Ramos (cell line): ENCODE measurements around the gene TUBB6.

ENCODE experiments used
- in situ Hi-C: fragments of 300-500 bp; cut with MboI; formaldehyde crosslinking; loops from one replicate; pipeline ENCODE4 v1.14.3; 2022; ENCODE audit warnings: low sequenced_read_pairs; ENCODE audit not compliant: unreplicated experiment

The TUBB6 gene

DNA sequence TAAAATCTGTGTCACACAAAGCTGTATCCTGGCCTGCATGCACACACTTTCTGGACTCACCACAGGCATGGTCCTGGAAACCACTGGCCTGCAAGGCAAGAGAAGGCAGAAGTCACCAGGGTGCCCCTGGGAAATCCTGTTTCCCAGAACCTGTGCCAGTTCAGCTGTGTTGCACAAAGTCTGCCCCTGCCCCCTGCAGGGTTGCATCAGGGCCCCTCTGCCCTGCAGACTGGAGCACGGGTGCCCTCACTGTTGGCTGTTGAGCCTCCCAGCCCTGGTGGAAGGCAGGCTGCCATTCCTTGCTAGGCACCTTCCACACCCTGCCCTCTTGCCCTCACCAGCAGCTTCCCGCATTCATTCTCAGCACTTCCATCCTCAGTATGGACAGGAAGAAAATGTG, 18.0 kb upstream of the TUBB6 start:
- in situ Hi-C loops = no loop called here

DNA sequence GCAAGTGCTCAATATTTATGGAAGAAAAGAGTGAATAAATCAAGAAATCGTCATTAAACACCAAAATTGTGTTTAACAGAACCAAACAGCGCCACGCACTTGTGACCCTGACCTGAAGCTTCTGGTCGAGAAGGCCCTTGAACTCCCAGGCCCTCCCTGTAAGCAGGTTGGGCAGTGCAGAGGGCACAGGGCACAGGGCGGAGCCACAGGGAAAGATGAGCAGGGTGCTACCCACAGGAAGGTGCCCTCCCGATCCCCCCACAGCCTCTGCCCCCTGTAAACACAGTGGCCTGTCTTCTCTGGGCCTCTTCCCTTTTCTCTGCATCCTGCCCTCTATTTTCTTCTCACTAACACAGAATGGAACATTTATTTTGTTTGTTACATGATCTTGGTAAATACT, 16.9 kb upstream of the TUBB6 start:
- in situ Hi-C loops = no loop called here

DNA sequence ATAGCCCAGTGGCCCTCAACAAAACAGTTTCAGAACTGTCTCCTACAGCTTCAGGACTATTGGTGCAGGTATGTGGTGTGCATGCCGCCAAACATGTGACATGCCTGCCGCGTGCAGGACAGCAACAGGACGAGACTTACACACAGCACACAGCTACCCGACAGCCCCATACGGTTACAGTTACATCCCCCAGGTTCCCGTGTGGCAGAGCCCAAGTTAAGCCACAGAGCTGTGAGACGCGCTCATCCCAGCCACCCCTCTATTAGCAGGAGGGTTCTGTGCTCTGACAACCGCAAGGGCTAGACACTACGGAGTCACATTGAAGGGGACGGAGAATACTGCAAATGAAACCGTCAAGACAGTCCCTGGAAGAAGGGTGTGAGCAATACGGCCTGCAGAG, 16.4 kb upstream of the TUBB6 start:
- in situ Hi-C loops = no loop called here

DNA sequence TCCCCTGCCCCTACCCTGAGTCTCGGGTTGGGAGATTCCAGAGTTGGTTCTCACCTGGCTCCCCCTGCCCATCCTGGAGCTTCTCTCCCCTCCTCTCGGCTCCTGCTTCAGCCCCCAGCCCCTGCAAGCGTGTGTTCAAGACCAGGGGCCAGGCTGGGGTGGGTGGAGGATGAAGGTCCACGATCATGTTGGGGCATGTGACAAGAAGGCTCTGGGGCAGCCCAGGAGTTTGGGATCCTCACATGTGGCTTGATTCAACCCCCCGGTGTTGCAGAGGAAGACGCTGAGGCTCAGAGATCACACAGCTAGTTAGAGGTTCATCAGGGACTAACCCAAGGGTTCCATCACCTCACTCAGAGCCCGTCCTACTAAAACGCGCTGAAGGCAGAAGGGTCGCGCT, 14.2 kb upstream of the TUBB6 start:
- in situ Hi-C loops = no loop called here

DNA sequence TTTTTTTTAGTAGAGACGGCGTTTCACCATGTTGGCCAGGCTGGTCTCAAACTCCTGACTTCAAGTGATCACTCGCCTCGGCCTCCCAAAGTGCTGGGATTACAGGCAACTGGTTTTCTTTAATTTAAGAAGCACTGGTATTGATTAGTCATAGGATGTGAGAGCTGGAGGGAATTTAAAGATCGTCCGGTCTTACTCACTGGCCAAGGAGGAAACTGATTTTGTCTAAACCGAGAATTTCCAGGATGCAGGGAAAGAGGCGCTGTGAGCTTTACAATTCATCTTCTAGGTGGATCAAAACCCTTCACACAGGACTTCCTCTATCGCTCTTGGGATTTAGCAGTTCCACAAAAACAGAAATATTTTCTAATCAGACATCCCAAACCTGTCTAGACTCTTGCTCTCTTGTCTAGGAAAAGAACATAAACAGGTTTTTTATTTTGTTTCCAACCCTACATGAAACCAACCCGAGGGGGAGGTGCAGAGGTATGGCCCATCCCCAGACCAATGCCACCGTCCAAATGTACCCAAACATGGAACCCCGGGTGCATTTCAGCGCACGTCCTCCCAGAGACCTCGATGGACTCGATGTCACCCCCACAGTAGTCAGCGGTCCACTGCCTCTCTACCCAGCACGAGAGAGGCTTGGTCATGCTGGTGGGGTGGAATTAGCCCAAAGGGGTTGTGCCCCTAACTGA, 12.5 kb upstream of the TUBB6 start:
- in situ Hi-C loops = no loop called here

DNA sequence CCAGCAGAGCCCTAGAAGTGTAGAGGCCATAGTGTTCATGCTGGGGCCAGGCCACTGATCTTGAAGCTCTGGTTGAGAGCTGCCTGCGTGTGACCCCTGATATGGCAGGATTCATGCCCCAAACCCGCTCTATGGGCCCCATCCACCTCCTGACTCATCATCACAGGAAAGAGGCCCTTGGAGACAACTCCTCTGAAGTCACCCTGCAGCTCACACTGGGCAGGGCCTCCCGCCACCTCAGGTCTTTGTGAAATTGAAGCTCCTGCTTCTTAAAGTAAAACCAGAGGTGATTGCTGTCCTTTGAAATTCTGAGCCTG, 12.0 kb upstream of the TUBB6 start:
- in situ Hi-C loops = no loop called here

DNA sequence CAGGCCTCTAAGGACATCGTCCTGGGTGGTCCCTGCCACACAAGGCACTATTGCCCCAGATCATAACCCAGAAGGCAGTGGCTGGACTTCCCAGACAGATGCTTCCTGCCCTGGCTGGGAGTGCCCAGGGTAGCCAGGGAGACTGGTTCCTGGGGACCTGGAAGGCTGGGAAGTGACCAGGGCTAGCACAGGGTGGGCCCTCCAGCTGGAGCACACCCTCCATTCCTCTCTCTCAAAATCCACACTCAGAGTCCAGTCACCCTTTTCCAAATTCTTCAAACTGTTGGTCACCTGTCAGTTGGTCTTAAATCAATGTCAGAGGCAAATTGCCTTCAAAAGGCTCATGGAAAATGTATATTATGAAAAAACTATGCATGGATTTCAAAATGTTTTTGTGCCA, 11.6 kb upstream of the TUBB6 start:
- in situ Hi-C loops = no loop called here

DNA sequence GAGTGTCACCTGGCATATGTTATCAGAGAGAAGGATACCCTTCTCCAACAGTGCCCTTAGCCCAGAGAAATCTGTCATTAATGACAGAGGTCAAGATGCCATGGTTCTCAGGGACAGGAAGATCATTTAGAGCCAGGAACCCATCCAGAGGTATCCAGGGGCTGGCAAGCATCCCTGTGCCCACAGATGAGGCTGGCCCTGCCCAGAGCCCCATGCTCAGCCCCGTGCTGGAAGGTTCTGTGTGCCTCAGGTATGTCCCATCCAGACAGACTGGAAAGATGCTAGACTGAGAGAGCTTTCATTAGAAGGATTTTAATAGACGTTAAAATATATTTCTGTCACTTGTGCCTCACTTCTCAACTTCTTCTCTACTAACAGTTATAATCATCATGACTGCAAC, 8.2 kb upstream of the TUBB6 start:
- in situ Hi-C loops = no loop called here

DNA sequence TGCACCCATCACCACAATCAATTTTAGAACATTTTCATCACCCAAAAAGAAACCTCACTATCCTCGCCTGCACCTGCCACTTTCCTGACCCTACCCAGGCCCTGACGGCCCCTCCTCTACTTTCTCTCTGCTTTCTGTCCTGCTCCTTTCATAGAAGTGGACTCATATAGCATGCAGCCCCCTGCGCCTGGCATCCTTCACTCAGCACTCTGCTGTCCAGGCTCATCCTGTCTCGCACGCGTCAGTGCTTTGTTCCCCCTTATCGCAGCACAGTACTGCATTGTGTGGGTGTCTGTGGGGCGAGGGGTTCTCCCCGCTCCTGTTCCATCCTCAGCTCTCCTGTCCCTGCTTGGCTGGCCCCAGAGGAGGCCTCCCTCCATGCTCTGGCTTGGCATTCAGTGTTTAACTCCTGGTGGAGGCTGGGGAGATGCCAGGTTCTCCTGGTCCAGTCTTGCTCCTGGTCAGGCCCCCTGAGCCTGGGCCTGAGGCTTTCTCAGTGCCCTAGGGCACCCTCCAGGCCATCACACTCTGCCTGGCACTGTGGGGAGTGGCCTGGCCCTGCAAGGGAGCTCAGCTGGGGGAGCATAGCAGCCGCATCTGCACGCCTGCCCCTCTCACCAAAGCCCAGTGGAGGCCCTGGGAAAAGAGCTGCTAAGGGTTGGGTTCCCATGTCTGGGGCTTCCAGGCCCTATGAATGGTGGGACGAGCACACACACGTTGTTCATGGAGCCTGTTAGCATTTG, 6.6 kb upstream of the TUBB6 start:
- in situ Hi-C loops = no loop called here

DNA sequence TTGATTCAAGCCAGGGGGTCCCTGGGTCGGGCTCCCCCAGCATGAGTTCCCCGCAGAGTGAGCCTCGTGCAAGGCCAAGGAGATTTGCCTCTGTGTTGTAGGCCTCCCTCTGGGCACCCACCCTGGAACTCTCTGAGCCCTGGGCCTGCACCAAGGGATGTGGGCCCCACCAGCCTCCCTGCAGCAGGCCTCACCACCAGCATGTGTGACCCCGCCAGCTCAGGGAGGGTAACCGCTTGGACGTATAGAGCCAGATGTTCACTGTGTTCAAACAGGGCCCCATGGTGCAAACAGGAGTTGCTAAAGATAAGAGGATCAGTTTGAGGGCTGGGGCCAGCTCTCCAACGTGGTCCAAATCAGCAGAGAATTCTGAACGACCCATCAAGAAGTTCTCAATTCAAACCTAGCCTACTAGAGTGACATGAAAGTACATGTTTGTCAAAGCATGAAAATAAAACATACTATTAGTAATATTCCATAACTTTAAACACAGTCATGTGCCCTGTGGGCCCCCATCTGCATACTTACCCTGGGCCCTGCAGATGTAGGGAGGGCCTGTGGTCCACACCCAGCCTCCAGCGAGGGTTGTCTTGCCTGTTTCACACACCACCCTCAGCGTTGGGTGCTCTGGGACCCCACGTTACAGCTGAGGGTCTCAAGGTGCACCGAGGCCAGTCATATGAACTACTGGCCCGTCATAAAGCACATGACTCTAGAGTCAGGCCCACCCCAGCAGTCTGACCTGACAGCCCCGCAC, 5.5 kb upstream of the TUBB6 start:
- in situ Hi-C loops = no loop called here

DNA sequence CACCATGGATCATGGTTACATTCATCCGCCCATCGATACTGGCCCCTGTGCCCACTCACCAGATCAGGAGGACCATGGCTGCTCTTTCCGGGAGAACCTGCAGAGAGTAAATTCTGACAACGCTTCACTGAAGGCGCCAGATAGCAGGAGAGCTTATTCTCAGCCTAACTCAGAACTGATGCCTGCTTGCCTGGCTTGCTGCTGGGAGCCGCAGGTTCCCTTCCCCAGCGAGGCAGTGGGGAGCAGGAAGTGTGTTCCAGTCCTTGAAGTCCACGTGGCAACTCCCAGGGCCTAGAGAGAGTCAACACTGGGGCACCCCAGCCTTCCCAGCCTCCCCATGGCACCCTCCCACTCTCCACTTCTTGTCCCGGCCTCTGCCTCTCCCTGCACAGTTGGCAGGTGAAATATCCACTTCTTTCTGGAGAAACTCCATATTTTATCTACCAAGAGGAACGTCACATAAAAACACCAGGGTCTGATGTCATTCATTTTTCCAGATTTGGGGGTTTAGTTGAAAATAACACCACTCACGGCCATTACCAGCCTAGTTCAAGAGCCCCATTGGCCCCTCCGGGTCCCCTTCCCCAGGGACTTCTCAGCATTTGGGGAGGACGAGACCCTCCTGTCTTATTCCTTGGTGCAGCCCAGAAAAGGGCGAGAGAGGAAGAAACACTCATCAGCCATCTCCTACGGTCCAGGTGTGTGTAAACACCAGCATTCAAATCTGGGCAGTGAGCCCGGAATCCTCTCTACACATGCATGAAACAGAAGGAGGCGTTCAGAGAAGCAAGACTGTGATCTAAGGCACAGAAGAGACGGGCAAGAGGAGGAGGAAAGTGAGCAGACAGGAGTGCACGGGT, 3.5 kb upstream of the TUBB6 start:
- in situ Hi-C loops = no loop called here

DNA sequence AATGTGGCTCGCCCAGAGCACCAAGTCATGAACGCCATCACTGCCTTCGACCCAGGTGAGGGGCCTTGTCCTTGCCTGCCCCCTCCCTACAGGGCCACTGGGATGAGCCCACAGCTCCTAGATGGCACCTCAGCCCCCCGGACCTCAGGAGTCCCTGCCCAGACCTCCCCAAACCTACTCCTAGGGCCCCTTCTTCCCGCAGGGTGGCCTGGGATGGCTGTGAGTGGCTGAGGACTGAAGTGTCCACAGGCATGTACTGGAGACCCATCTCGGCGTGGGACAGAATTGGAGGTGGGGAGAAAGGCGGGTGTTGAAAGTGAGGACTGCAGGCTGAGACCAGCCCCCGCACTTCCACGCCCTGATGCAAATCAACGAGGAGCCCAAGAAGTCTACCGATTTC, 2.8 kb upstream of the TUBB6 start:
- in situ Hi-C loops = no loop called here

DNA sequence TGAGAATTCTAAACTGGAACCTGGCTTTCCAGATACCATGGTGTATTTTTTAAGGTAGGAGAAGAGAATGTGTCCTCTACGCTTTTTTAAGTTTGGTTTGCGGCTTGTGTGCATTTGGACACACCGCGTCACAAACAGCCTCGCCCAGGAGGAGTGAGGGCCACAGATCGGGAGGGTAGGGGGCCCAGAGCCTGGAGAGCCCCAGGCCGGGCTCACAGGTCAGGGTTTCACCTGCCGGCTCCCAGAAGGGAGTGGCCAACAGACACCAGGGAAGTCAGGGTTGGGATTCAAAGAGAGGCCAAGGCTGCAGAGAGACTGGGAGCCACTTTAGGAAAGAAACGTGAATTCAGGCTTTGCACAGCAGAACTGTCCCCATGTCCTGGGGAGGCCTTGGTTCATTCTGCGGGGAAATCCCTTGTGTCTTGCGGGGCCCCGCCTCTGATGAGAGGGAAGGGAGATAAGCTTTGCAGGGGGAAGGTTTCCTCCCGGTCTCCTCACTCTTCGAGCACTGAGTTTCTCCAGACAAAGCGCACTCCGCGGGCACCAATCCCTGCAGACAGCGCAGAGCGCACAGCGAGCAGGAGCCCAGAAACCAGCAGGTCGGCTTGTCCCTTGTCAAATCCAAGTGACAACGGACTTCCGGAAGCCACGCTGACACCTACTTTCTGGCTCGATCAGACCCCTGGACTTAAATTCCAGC, 2.0 kb upstream of the TUBB6 start:
- in situ Hi-C loops = no loop called here

DNA sequence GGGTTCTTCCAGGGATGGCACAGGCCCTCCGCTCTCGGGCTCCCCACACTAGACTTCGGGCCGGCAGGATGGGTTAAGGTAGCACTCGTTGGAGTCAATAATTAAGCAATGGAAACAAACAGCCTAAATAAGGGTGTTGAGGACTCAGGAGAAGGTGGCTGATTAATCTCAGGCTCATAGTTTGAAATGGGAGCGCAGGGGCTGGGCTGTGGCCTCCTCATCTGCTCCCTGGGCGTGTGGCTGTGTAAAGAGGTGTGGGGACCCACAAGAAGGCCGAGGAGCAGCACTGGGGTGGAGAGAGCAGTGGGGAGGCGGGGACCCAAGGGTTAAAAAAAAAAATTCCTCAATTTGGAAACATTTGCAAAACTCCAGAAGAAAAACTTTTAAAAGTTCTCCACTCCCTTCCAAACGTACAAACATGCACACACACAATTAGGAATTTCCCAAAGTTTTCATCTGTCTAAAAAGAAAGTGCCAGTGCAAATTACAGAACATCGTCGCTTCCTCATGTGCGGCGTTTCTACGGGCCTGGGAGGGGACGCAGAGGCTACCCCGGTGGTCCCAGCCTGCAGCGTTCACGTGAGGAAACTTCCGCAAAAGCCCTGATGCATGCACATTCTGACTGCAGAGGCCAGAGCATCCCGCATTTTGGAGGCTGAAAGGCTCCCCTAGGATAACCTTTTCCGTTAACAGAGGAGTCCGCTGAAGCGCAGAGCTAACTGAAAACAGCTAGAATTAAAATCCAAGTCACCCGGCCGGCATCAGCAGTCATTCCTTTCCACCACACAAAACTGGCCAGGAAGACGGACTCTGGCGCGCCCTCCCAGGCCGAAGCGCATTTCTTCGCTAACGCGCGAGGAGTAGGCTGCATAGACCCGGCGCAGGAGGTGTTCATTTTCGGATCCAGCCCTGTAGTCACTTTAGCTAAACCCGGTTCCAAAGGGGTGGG, 1.0 kb upstream of the TUBB6 start:
- in situ Hi-C loops = no loop called here

DNA sequence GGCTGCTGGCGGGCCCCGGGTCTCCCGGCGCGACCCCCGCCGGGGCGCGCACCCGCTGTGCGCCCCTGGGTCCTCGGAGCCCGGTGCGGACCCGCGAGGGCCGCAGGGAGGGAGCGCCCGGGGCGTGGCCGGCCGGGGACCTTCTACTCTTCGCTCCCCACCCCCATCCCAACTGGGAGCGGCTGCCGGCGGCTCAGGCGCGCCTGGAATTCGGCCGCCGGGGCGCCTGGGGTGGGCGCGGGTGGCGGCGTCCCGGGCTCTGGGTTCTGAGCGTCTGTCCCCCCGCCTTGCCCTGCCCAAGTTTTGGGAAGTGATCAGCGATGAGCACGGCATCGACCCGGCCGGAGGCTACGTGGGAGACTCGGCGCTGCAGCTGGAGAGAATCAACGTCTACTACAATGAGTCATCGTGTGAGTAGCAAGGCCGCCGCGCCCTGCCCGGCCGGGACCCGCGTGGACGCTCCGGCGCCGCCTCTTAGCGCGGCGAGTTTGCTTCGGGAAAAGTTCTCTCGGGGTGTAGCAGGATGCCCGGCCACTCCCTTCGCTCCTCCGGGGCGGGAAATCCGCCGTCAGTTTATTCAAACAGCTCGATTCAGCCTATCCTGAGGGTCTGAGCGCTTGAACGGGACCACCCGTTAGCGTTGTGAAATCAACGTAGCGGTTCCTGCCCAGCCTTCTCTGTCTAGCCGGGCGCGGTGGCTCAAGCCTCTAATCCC, 502 bp downstream of the TUBB6 start:
- in situ Hi-C loops = no loop called here

DNA sequence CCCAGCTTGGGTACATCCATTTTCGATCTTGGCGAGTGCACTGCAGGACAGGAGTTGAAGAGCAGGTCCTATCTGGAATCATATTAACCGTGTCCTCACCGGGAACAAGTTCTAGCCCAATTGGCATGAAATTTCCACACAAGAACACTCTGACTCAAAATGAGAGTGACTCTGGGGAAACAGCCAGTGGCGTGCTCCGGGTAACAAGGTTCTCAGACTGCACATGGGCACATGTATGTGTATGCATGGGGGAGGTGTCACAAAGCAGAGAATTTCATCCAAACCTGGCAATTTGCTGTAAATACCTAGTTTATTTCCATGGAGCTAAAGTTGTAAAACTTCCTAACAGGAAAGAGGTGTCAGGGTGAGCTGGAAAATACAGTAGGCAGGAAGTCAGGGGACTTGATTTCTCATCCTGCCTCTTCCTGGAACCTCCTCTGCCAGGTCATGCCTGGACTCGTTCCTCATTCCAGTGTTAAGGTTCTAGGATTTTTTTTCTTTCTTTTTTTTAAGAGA, 1.7 kb downstream of the TUBB6 start:
- in situ Hi-C loops = no loop called here

DNA sequence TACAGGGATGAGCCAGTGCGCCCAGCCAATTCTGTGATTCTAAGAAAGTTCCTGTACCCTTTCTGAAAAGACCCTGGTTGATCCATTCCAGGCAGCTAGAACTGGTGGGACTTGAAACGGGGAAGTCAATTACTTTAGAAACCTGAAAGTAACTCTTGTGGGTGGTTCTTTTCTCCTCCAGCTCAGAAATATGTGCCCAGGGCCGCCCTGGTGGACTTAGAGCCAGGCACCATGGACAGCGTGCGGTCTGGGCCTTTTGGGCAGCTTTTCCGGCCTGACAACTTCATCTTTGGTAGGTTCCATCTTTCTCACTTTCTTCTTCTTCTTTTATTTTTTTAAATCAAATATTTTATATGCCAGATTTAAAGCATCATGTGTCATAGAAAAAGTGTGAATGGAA, 2.7 kb downstream of the TUBB6 start:
- in situ Hi-C loops = no loop called here

DNA sequence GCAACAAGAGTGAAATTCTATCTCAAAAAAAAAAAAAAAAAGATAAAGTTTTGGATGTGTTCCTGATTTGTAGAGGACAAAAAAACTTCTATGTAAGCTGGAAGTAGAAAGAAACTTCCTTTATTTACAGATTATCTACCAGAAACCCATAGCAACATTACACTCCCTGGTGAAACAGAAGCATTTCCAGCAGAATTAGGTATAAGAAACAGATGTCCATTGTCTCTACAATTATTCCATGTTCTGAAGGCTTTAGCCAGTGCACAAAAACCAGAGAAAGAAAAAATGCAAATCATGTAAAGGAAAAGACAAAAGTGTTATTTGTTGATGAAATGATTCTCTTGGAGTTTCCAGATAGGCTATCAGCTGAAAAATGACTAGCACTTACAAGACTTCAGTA, 4.9 kb downstream of the TUBB6 start:
- in situ Hi-C loops = no loop called here
